Activated naive CD4-positive, alpha-beta T cell treated with anti-CD3 and anti-CD28 coated beads, Interleukin-2, amount 10 ng/mL, durations not matched to agents 7 days and 5 days (primary cell): ENCODE results near the gene FAM229B.
"Not testable (repeated sequence)": the region's sequence is repeated elsewhere in the genome, so short reads cannot be mapped to it uniquely, and the experiment has no call there.

Experiments
- CTCF ChIA-PET: fragments of 350-600 bp; sonication (Branson Sonifier 250); formaldehyde crosslinking; loops from one replicate; lab custom pipeline; 2021; ENCODE audit warnings: antibody characterized with exemption; lab: Charles Lee
- DNase-seq: peaks from one replicate; pipeline ENCODE4 v3.0.0-alpha.2; 2020
- H3K27ac Mint-ChIP-seq: one replicate; pipeline ENCODE4 v1.8.0; 2021; ENCODE audit warnings: mild to moderate bottlenecking, moderate library complexity, mixed read lengths
- H3K27me3 Mint-ChIP-seq: one replicate; pipeline ENCODE4 v1.8.0; 2021; ENCODE audit warnings: mild to moderate bottlenecking, mixed read lengths
- H3K36me3 Mint-ChIP-seq: one replicate; pipeline ENCODE4 v1.8.0; 2021; ENCODE audit warnings: mixed read lengths
- H3K4me1 Mint-ChIP-seq: one replicate; pipeline ENCODE4 v1.8.0; 2021; ENCODE audit warnings: mixed read lengths
- H3K4me3 Mint-ChIP-seq: one replicate; pipeline ENCODE4 v1.8.0; 2021; ENCODE audit warnings: mild to moderate bottlenecking, moderate library complexity, mixed read lengths
- H3K9me3 Mint-ChIP-seq: one replicate; pipeline ENCODE4 v1.8.0; 2021; ENCODE audit warnings: mixed read lengths

The FAM229B gene

GRCh38 chr6:112049996-112050395, 37.4 kb upstream of the FAM229B start:
- no peak overlapping the region for H3K4me3 Mint-ChIP-seq
- H3K36me3 Mint-ChIP-seq, result no peaks in the 10 kb centered on the region
- CTCF ChIA-PET, result interaction anchor here (1.5 to 2.6 kb wide), 4 partner anchors 16 to 113 kb away, joined by 3 to 18 read pairs (median 8); no protein-coding TSS in a partner anchor
- no peak overlapping the region for H3K27ac Mint-ChIP-seq
- DNase-seq, result no peak
- H3K27me3 Mint-ChIP-seq, result peaks cover 4% of the 10 kb centered on the region
- no peaks in the 10 kb centered on the region for H3K4me1 Mint-ChIP-seq
- H3K9me3 Mint-ChIP-seq, result no peaks in the 10 kb centered on the region

GRCh38 chr6:112050429-112050828, 37.0 kb upstream of the FAM229B start:
- CTCF ChIA-PET, result interaction anchor here (1.5 to 2.6 kb wide), 4 partner anchors 15 to 113 kb away, joined by 3 to 18 read pairs (median 8); no protein-coding TSS in a partner anchor
- no peak for DNase-seq
- Mint-ChIP-seq H3K4me1 (no peaks in the 10 kb centered on the region), H3K9me3 (no peaks in the 10 kb centered on the region), H3K27ac (no peak overlapping the region), H3K36me3 (no peaks in the 10 kb centered on the region), H3K4me3 (no peak overlapping the region), H3K27me3 (peaks cover 4% of the 10 kb centered on the region)

DNA sequence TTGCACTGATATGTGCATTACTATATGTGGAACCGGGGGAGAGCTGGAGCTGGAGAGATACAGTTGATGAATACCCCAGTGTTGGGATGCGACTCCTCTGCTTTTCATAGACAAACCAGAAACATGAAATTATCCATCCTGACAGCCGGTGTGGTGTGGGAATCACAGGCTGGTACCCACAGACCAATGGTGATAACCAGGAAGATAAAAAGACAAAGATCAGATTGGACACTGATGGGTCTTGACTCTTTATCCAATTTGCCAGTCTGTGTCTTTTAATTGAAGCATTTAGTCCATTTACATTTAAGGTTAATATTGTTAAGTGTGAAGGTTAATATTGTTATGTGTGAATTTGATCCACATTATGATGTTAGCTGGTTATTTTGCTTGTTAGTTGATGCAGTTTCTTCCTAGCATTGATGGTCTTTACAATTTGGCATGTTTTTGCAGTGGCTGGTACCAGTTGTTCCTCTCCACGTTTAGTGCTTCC, 36.1 kb upstream of the FAM229B start:
- DNase-seq, H3K36me3 Mint-ChIP-seq, H3K9me3 Mint-ChIP-seq, H3K4me3 Mint-ChIP-seq, H3K4me1 Mint-ChIP-seq, H3K27me3 Mint-ChIP-seq, H3K27ac Mint-ChIP-seq: not testable (repeated sequence)
- CTCF ChIA-PET, result interaction anchor here (0.9 to 2.6 kb wide), 2 partner anchors 35 to 112 kb away, joined by 3 to 18 read pairs; no protein-coding TSS in a partner anchor

DNA sequence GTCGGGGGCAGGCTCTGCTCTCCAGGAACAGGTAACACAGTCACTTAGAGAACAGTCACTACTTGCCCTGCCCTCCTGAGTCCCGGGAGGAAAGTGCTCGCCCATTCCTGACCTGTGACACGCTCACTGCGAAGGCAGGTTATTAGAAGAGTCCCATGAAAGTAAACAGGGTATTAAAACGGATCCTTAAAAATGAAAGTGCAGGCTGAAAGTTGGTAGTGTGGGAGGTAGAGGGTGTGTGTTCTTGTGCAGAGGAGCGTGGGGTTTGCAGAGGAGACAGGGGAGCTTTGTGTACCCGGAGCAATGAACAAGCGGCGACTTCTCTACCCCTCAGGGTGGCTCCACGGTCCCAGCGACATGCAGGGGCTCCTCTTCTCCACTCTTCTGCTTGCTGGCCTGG, 33.4 kb upstream of the FAM229B start, which contains the start of gene CCN6:
TSS of gene CCN6 (plus strand) at position 104 of the 400 bp plus-strand sequence. CDS start at position 358, 254 bp downstream.
- Mint-ChIP-seq H3K4me1 (no peaks in the 10 kb centered on the region), H3K9me3 (no peaks in the 10 kb centered on the region), H3K36me3 (no peaks in the 10 kb centered on the region), H3K27me3 (peaks cover 4% of the 10 kb centered on the region), H3K27ac (no peak within 1 kb of the TSS), H3K4me3 (no peak within 1 kb of the TSS)
- DNase-seq, result no peak
- CTCF ChIA-PET, result interaction anchor here (2.3 kb wide), 1 partner anchor 109 kb away, joined by 6 read pairs; no protein-coding TSS in a partner anchor

GRCh38 chr6:112054555-112055190, 32.7 kb upstream of the FAM229B start:
- Mint-ChIP-seq H3K4me3 (no peak overlapping the region), H3K27ac (no peak overlapping the region), H3K36me3 (no peaks in the 10 kb centered on the region), H3K4me1 (no peaks in the 10 kb centered on the region), H3K27me3 (peaks cover 4% of the 10 kb centered on the region), H3K9me3 (no peaks in the 10 kb centered on the region)
- CTCF ChIA-PET, result interaction anchor here (0.8 to 2.3 kb wide), 2 partner anchors 108 to 429 kb away, joined by 3 to 6 read pairs; no protein-coding TSS in a partner anchor
- no peak for DNase-seq

DNA sequence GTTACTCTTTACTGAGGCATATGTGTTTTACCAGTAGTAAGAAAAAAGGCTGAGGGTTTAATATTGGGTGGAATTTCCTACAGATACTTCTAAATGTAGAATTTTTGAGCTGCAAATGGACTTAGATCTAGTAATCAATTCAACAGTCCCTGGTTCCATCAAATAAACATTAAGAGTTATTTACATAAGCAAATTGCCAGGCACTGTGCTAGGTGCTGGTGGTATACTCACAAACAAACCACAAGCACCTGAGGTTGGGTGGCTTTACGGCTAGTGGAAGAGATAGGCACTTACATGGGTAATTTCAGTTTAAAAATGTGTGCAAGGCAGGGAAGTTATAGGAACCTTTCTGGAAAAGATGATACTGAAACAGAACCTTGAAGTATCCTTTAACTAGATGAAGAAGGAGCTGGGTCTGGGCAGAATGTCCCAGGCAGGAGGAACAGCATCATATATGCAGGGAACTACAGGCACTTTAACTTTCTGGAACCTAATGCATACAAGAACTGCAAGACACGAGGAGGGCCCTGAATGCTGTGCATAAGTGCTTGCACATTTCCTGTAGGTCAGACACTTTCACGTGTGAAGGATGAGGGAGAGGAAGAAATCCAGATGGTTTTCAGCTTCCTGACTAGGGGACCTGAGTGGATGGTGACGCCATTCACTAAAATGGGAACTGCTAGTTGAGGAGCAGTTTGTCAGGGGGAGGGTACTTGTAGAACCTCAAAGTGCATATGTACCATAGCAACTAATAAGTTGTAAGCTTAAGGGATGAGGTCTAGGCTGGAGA, 29.0 kb upstream of the FAM229B start:
- H3K27me3 Mint-ChIP-seq, result peaks cover 4% of the 10 kb centered on the region

DNA sequence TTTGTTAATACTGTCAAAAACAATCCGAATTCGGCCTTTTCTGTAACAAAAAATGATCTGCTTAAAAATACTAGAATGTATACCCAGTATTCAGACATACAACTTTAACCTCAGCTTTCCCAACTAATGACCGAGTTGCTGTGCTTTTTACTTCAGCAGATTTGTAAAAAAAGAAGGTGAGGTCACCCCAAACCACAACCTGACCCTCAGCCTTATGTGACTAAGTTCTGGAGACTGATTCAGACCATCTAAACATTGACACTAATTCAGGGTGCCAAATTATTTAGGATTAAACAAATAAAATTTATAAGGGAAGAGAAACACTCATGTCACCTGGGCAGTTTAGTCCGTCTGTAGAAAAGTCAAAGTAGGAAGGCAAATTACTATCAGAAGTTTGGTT, 25.8 kb upstream of the FAM229B start:
- DNase-seq, result no peak
- H3K4me3 Mint-ChIP-seq, result no peak overlapping the region

More for the DNA sequence above, 29.0 kb upstream of the FAM229B start:
- CTCF ChIA-PET, result interaction anchor here (1.7 kb wide), 1 partner anchor 105 kb away, joined by 5 read pairs; no protein-coding TSS in a partner anchor
- Mint-ChIP-seq H3K36me3 (no peaks in the 10 kb centered on the region), H3K27ac (no peak overlapping the region), H3K4me3 (no peak overlapping the region), H3K4me1 (no peaks in the 10 kb centered on the region), H3K9me3 (no peaks in the 10 kb centered on the region)
- DNase-seq, result no peak

GRCh38 chr6:112062966-112063365, 24.4 kb upstream of the FAM229B start:
- CTCF ChIA-PET, result interaction anchor here (0.7 kb wide), 1 partner anchor 24 kb away, joined by 3 read pairs; no protein-coding TSS in a partner anchor
- Mint-ChIP-seq H3K4me3 (no peak overlapping the region), H3K4me1 (no peaks in the 10 kb centered on the region), H3K9me3 (no peaks in the 10 kb centered on the region), H3K27me3 (peaks cover 3% of the 10 kb centered on the region), H3K27ac (no peak overlapping the region), H3K36me3 (no peaks in the 10 kb centered on the region)
- no peak for DNase-seq

More for the DNA sequence above, 25.8 kb upstream of the FAM229B start:
- CTCF ChIA-PET, result interaction anchor here (0.8 kb wide), 1 partner anchor 17 kb away, joined by 3 read pairs; no protein-coding TSS in a partner anchor
- H3K36me3 Mint-ChIP-seq, result no peaks in the 10 kb centered on the region
- no peak overlapping the region for H3K27ac Mint-ChIP-seq
- H3K9me3 Mint-ChIP-seq, result no peaks in the 10 kb centered on the region
- peaks cover 3% of the 10 kb centered on the region for H3K27me3 Mint-ChIP-seq
- H3K4me1 Mint-ChIP-seq, result no peaks in the 10 kb centered on the region

DNA sequence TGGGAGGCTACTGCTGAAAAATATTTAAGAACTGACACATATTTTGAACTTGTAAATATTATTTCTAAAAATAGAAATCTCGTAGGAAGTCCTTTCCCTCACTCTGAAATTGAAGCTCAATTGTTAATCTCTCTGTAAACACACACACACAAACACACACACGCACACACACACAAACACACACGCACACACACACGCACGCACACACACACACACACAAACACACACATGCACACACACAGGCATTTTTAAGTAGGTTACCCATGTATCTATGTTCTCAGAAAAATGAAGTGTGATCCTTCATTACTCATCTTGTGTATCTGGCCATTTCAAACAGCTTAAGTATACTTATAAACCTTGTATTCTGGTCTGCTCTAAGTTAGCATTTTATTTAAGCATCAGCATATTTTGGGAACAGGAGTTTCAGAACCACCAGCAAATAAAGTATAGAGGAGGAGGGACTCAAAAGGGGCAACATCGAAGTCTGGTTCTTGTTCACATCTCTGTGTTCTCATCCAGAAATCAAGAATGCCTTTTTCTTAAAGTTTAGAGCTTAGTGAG, 21.9 kb upstream of the FAM229B start:
- CTCF ChIA-PET, result interaction anchor here (1.4 kb wide), 1 partner anchor 15 kb away, joined by 3 read pairs; no protein-coding TSS in a partner anchor
- DNase-seq, result no peak
- H3K27ac Mint-ChIP-seq, result no peak overlapping the region
- no peaks in the 10 kb centered on the region for H3K4me1 Mint-ChIP-seq
- H3K4me3 Mint-ChIP-seq, result no peak overlapping the region
- no peaks in the 10 kb centered on the region for H3K9me3 Mint-ChIP-seq
- H3K27me3 Mint-ChIP-seq, result peaks cover 3% of the 10 kb centered on the region
- H3K36me3 Mint-ChIP-seq, result peaks cover 3% of the 10 kb centered on the region

DNA sequence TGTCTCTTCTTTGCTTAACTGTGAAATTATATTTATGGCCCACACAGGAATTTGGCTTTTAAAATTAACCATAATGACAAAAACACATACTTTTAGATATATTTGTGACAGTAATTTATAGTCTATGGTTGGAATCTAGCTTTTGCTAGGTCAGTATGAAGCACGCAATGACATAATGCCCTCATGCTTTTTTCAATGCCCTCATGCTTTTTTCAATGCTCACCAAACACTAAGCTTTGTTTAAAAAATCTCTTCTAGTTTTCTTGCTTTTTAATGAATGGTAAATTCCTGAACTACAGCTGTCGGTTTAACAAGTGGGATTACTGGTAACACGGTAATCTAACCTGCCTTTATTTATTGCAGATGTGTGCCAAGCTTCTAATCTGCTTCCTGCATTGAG, 20.8 kb upstream of the FAM229B start:
- Mint-ChIP-seq H3K4me1 (no peaks in the 10 kb centered on the region), H3K9me3 (no peaks in the 10 kb centered on the region), H3K4me3 (no peak overlapping the region), H3K27me3 (peaks cover 3% of the 10 kb centered on the region), H3K36me3 (peaks cover 4% of the 10 kb centered on the region), H3K27ac (no peak overlapping the region)
- CTCF ChIA-PET, result interaction anchor here (1.1 kb wide), 1 partner anchor 97 kb away, joined by 3 read pairs; no protein-coding TSS in a partner anchor
- no peak for DNase-seq

DNA sequence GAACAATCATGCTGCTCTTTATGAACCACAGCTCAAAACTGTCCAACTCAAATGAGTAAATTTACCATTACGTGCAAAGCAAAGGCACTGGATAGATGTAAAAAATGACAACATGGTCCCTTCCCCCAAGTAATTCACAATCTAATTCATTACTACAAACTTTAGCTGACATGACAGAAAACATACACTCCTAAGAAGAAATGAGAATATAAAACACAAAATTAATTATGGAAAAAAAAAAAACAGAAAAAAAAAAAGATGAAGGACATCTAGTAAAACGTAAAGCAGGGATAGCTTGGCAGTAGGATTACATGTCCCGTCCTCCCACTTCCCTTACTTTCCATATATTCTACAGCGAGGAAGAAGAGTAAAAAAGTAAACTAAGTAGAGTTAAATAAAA, 5.8 kb upstream of the FAM229B start:
- CTCF ChIA-PET, result interaction anchor here (0.9 kb wide), 1 partner anchor 10 kb away, joined by 3 read pairs; no protein-coding TSS in a partner anchor
- H3K27ac Mint-ChIP-seq, result no peak overlapping the region
- no peaks in the 10 kb centered on the region for H3K9me3 Mint-ChIP-seq
- peaks cover 11% of the 10 kb centered on the region for H3K4me1 Mint-ChIP-seq
- no peak overlapping the region for H3K4me3 Mint-ChIP-seq
- no peak for DNase-seq
- peaks cover 24% of the 10 kb centered on the region for H3K36me3 Mint-ChIP-seq
- no peaks in the 10 kb centered on the region for H3K27me3 Mint-ChIP-seq

DNA sequence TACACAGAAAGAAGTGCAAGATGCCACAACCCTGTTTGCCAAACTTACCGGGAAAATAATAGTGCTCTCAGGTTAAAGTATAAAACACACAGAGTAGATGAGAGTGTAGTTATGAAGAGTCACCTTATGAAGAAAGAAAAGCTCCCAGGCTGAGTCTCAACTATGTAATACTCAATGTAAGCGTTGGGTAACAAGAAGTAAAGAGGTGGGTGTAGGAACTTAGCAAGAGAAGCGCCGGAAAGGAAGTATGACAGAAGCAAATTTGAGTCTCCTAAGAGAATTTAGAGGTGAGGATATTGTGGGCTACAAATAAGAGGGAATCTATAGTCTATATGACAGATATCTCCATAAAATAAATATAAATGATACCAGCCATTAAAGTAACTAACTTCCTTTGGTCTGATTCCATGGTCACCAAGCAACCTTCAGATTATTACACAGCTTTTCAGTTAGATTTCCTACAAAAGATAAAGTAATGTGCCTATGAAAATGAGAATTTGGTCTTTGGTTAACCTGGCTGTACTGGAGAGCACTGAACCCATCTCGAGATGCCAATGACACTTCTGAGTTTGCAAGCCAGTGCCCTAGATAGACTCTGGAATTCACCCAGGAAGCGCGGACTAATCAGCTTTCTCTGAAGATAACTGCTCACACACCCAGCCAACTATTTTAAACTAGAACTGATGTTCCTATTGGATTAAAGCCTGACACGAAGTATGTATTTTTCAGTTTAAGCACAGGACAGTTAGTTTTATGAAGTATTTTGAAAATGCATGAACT, 1.9 kb upstream of the FAM229B start:
- Mint-ChIP-seq H3K4me3 (no peak overlapping the region), H3K36me3 (peaks cover 13% of the 10 kb centered on the region), H3K9me3 (no peaks in the 10 kb centered on the region), H3K27ac (no peak overlapping the region), H3K4me1 (peaks cover 11% of the 10 kb centered on the region), H3K27me3 (peaks cover 8% of the 10 kb centered on the region)
- DNase-seq, result no peak
- CTCF ChIA-PET, result interaction anchor here (0.5 to 4.7 kb wide), 9 partner anchors 25 to 222 kb away, joined by 3 to 97 read pairs (median 3); no protein-coding TSS in a partner anchor

DNA sequence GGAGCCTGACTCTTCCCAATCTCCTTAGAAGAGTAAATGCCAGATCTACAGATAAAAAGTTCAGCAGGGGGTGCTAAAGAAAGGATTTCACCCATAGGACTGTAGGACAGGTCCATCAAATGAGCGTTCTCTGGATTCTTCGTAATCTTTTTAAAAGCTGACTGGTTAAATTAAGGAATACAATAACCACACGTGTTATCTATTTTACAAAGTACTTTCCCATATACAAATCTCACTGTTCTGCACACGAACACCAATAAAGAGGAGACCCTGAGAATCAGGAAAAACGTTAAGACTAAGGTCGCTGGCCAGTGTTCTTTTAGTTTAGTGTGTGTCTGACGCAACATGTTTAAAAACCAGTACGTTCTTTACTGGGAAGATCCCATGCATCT, 651 bp upstream of the FAM229B start:
- Mint-ChIP-seq H3K36me3 (peaks cover 11% of the 10 kb centered on the region), H3K4me3 (no peak overlapping the region), H3K4me1 (peaks cover 11% of the 10 kb centered on the region), H3K27me3 (peaks cover 8% of the 10 kb centered on the region), H3K27ac (no peak overlapping the region), H3K9me3 (no peaks in the 10 kb centered on the region)
- CTCF ChIA-PET, result interaction anchor here (0.9 to 4.7 kb wide), 7 partner anchors 10 to 77 kb away, joined by 3 to 97 read pairs (median 3); no protein-coding TSS in a partner anchor
- no peak for DNase-seq
